Mesothelial cell of epicardium (in vitro differentiated cells): ENCODE results near the gene NELFB. TPM values are rescaled to one million over a fixed set of nuclear protein-coding genes. Genes with fewer than 3 reads are reported as not detected.

Experiments
- DNase-seq, 2 experiments: peaks; one replicate each; pipeline ENCODE4 v3.0.0; 2021; ENCODE audit warnings: low spot score in 2 of 2; ENCODE audit not compliant: unreplicated experiment in 2 of 2
- H3K27ac Mint-ChIP-seq: 2 replicates; pipeline ENCODE4 v1.8.0; 2021; ENCODE audit warnings: mixed read lengths
- H3K27me3 Mint-ChIP-seq: 2 replicates; pipeline ENCODE4 v1.8.0; 2021; ENCODE audit warnings: low read depth, mixed read lengths
- H3K36me3 Mint-ChIP-seq: 2 replicates; pipeline ENCODE4 v1.8.0; 2021; ENCODE audit warnings: mixed read lengths
- H3K4me1 Mint-ChIP-seq: 2 replicates; pipeline ENCODE4 v1.8.0; 2021; ENCODE audit warnings: mixed read lengths
- H3K4me3 Mint-ChIP-seq: 2 replicates; pipeline ENCODE4 v1.8.0; 2021; ENCODE audit warnings: mild to moderate bottlenecking, moderate library complexity, mixed read lengths
- H3K9me3 Mint-ChIP-seq: 2 replicates; pipeline ENCODE4 v1.8.0; 2021; ENCODE audit warnings: mixed read lengths
- total RNA-seq: library from RNA; stranded (reverse); gene quantifications from 3 replicates; pipeline ENCODE4 v1.2.1, GENCODE V29; 2021
- TF ChIP-seq, protein P1 (sequence below): fragments of 200-600 bp; sonication (generic); IDR thresholded peaks from one replicate; pipeline ENCODE4 v1.5.0; 2021; ENCODE audit warnings: antibody characterized with exemption; ENCODE audit not compliant: unreplicated experiment

Gene NELFB
- total RNA-seq, 1 donor from 2014 or later = 53.3 TPM

GRCh38 chr9:137295238-137295811, 40.2 kb downstream of the NELFB start:
- Mint-ChIP-seq H3K4me3 (peak overlapping the region; percentile 43), H3K9me3 (no peaks in the 10 kb centered on the region), H3K4me1 (peaks cover 17% of the 10 kb centered on the region), H3K27ac (no peak overlapping the region), H3K27me3 (peaks cover 60% of the 10 kb centered on the region), H3K36me3 (no peaks in the 10 kb centered on the region)
- peak in 1 of 2 experiments; percentile 77 for DNase-seq
- TF ChIP-seq, protein P1, sequence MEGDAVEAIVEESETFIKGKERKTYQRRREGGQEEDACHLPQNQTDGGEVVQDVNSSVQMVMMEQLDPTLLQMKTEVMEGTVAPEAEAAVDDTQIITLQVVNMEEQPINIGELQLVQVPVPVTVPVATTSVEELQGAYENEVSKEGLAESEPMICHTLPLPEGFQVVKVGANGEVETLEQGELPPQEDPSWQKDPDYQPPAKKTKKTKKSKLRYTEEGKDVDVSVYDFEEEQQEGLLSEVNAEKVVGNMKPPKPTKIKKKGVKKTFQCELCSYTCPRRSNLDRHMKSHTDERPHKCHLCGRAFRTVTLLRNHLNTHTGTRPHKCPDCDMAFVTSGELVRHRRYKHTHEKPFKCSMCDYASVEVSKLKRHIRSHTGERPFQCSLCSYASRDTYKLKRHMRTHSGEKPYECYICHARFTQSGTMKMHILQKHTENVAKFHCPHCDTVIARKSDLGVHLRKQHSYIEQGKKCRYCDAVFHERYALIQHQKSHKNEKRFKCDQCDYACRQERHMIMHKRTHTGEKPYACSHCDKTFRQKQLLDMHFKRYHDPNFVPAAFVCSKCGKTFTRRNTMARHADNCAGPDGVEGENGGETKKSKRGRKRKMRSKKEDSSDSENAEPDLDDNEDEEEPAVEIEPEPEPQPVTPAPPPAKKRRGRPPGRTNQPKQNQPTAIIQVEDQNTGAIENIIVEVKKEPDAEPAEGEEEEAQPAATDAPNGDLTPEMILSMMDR = peak; percentile 57

- Mint-ChIP-seq H3K4me1 (peaks cover 20% of the 10 kb centered on the region), H3K4me3 (peak overlapping the region; percentile 68), H3K9me3 (no peaks in the 10 kb centered on the region), H3K27me3 (peaks cover 62% of the 10 kb centered on the region), H3K27ac (no peak overlapping the region), H3K36me3 (no peaks in the 10 kb centered on the region)
- TF ChIP-seq, protein P1 = no peak
- DNase-seq = no peak
These were observed 40.9 kb downstream of the NELFB start for GRCh38 chr9:137295849-137296669.

GRCh38 chr9:137296670-137297664, 41.8 kb downstream of the NELFB start:
- DNase-seq = no peak
- Mint-ChIP-seq H3K4me1 (peaks cover 20% of the 10 kb centered on the region), H3K9me3 (no peaks in the 10 kb centered on the region), H3K27ac (no peak overlapping the region), H3K36me3 (no peaks in the 10 kb centered on the region), H3K27me3 (peaks cover 62% of the 10 kb centered on the region), H3K4me3 (peak overlapping the region; percentile 68)
- TF ChIP-seq, protein P1 = no peak

DNA sequence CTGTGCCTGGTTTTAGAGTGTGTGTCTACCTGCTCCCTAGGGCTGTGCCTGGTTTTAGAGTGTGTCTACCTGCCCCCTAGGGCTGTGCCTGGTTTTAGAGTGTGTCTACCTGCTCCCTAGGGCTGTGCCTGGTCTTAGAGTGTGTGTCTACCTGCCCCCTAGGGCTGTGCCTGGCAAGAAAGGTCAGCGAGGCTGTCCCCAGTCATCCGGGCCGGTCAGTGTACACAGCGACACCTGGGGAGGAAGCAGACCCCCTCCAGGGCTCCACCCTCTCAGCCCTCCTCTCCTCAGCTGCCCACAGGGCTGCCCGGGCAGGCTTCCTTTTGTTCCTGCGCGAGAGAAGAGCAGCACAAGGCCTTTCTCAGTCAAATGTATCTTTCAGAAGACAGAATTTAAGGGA, 42.8 kb downstream of the NELFB start:
- Mint-ChIP-seq H3K4me1 (peaks cover 21% of the 10 kb centered on the region), H3K9me3 (no peaks in the 10 kb centered on the region), H3K4me3 (no peak overlapping the region), H3K27ac (no peak overlapping the region), H3K27me3 (peaks cover 56% of the 10 kb centered on the region), H3K36me3 (no peaks in the 10 kb centered on the region)
- DNase-seq = no peak
- TF ChIP-seq, protein P1 = no peak

GRCh38 chr9:137298401-137299202, 43.5 kb downstream of the NELFB start:
- H3K4me3 Mint-ChIP-seq = no peak overlapping the region
- H3K36me3 Mint-ChIP-seq = no peaks in the 10 kb centered on the region
- TF ChIP-seq, protein P1 = no peak
- no peaks in the 10 kb centered on the region for H3K9me3 Mint-ChIP-seq
- H3K27me3 Mint-ChIP-seq = peaks cover 50% of the 10 kb centered on the region
- peaks cover 27% of the 10 kb centered on the region for H3K4me1 Mint-ChIP-seq
- no peak overlapping the region for H3K27ac Mint-ChIP-seq
- no peak for DNase-seq
